Epithelial cell of prostate (primary cell): ENCODE measurements around the gene PARM1.

Experiments used
- DNase-seq: peaks from one replicate; pipeline ENCODE4 v3.0.0-alpha.2; 2011; ENCODE audit warnings: low read depth, low spot score
- H3K27ac ChIP-seq: fragments of 450-650 bp; 2 replicates; pipeline ENCODE4 v1.5.1; 2017; ENCODE audit warnings: mild to moderate bottlenecking

Gene PARM1

DNA sequence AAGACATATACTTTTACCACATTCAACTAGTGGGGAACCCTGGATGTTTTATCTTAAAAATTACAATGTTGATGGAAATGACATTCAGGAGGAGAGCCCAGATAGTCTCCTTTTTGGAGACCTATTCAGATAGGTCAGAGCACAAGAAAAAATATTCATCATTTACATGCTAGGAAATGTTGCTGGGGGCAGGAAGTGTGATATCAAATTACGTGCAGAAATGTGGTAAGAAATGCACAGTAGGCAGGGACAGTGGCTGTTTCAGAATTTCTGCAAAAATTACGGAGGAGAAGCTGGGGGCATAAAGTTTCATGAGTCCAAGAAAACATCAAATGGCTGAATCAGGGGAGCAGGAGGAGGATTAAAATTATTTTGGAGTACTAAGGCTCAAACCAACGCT, 8.2 kb downstream of the PARM1 start:
- H3K27ac ChIP-seq: no peak overlapping the region
- DNase-seq: no peak

DNA sequence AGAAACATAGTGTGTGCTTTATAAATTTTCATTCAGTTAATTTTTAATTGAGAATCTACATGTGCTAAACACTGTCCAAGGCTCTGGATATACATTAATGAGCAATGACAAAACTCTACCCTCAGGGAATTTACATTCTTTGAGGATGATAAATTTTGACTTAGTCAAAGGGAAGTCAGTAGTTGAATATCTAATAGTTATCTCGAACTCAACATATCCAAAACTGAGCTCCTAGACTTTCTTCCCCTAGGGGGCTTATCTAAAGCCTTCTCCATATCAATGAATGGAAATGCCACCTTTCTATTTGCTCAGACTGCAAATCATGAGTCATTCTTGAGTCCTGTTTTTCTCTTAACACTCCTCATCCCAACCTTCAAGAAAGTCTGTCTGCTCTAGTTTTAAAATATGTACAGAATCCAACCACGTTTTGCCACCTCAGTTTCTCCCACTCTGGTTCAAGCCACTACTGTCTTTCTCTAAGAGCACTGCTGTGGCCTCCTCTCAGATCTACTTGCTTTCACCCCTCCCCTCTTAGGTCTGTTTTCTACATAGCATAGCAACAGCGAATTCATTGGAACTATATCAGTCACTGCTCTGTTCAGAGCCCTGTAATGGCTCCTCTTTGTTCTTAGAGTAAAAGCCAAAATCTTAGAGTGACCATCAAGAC, 9.5 kb downstream of the PARM1 start:
- no peak for DNase-seq
- no peak overlapping the region for H3K27ac ChIP-seq

DNA sequence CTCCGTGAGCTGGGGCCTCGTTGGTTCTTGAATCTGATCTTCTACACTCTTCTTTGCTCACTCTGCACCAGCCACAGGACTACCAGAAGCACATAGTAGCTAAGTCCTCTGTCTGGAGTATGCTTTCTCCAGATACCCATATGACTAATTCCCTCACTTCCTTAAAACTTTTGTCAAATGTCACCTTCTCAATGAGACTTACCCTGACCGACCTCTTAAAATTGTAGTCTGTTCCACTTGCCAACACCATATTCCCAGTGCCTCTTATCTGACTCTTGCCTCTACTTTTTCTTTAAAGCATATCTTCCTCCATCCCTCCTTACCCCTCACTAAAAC, 10.0 kb downstream of the PARM1 start:
- no peak overlapping the region for H3K27ac ChIP-seq
- DNase-seq: no peak

DNA sequence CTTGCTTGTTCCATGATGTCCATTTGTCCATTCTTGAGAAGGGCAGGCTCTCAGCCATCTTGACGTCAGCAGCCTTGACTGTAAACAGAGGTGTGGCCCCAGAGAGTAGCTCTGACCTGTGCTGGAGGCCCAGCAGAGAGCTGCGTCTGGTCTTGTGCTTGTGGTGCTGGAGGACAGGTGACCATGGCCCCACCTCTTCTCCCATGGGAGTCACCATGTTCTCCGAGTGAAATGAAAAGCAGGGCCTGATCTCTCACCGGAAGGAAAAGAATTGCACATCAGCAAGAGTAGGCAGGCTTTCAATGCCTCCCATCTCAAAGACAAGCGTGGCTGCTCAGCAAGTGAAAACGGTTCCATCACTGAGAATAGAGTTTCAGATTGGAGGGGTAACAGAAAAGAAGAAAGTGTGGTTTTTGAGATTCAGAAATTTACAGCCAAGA, 11.5 kb downstream of the PARM1 start:
- no peak overlapping the region for H3K27ac ChIP-seq
- no peak for DNase-seq

DNA sequence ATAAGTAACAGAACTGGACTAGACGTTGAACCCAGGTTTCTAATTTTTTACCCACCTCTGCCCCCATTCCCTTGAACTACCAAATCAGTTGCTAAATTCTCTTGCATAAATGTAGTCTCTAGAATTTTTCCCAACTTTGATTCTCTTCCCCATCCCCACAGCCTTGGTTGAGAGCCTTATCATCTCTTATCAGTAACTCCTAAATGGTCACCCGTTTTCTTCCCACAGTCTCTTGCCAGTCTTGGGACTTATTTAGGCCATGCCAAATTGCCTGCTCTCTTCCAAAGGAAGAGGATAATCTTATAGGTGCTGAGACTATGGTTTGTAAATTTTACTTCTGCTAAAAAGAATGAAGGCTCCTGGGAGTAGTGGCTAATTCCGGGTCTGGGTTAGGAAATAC, 13.3 kb downstream of the PARM1 start:
- H3K27ac ChIP-seq: no peak overlapping the region
- no peak for DNase-seq

DNA sequence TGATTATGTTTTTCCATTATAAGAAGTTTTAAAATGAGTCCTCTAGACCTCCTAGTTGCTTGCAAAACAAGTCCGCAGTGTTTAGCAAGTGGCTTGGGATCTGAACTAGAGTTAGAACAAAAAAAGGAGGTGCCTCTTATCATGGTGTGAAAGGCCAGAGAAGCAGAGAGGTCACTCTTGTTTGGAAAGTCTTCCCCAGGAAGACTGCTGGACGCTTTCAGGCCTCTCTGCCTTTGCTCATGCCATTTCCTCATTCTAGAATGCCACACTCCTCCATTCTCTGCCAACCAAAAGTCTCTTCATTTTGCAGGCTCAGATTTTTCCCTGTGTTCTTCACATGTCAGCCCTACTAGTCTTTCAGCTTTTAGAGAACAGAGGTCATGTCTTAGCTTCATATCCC, 14.9 kb downstream of the PARM1 start:
- H3K27ac ChIP-seq: no peak overlapping the region

DNA sequence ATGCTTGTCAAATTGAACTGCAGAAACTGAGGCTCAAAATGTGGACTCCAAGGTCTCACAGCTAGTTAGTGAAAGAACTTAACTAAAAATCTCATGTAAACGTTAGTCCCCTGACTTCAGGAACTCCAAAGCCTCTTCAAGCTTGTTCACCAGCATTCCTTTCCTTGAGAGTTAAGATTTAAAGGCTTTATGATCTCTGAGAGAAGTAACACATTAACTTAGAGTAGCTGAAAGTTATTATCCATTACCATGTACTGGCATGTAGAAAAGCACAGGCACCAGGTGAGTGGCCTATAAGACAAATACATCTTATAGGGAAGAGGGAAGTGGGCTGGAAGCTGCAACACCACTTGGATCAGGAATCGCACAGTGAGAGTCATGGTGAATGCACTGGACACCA, 15.3 kb downstream of the PARM1 start:
- no peak for DNase-seq
- H3K27ac ChIP-seq: no peak overlapping the region

More for the DNA sequence above, 14.9 kb downstream of the PARM1 start:
- DNase-seq: no peak

DNA sequence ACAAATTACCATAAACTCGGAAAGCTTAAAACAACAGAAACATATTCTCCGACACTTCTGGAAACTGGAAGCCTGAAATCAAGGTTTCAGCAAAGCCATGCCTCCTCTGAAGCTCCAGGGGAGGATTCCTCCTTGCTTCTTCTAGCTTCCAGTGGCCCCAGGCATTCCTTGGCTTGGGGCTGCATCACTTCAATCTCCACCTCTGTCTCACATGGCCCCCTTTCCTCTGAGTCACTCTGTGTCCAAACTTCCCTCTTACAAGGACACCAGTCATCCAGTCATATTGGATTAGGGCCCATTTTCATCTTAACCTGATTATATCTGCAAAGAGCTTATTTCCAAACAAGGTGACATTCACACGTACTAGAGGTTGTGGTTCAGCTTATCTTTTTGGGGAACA, 17.3 kb downstream of the PARM1 start:
- no peak overlapping the region for H3K27ac ChIP-seq
- DNase-seq: no peak

DNA sequence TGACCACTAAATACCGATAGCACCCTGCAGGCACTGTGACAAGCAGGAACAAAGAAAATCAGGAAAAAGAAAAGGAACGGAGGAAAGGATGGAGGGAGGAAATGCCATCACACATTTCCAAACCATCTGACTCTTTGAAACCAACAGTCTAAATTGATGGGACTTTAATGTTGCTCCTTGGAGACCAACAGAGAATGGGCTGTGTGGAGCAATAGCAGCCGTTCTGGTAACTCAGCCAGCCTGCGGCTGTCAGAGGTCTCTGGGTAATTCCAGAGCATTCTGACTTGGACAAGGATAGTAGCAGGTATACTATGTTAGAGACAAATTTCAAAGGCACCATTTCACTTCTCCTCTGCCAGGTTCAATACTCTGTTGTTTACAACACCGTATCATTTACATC, 18.0 kb downstream of the PARM1 start:
- DNase-seq: no peak
- H3K27ac ChIP-seq: no peak overlapping the region

DNA sequence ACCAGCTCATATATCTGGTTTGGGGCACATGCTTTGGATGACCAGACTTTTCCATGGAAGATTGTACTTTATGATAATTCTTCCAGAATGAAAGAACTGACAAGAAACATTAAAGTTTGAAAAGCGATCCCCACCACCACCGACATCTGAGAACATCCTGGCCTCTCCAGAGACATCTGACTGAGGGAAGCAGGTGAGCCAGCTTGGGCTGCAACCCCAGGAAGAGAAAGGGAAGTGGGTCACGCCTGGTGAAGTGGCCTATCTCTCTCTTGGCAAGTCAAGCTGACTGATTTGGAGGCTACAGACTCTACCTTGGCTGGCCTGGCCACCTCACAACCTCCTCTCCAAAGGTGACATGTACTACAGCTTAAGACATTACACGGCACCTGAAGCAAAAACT, 20.7 kb downstream of the PARM1 start:
- DNase-seq: no peak
- H3K27ac ChIP-seq: no peak overlapping the region

DNA sequence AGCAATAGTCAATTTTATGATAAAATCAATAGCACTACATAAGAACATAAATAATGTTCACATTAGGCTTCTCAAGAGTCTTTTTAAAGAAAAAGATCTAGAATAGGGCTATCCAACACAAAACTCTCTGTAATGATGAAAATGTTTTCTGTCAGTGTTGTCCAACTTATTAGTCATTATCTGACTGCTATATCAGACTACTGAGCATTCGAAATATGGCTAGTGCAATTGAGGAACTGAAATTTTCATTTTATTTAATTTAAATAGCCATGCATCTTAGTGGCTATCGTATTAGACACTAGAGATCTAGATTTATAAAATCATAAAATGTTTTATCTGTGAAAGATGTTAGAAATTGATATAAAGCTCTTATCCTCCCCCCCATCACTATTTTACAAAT, 26.0 kb downstream of the PARM1 start:
- no peak for DNase-seq
- no peak overlapping the region for H3K27ac ChIP-seq

DNA sequence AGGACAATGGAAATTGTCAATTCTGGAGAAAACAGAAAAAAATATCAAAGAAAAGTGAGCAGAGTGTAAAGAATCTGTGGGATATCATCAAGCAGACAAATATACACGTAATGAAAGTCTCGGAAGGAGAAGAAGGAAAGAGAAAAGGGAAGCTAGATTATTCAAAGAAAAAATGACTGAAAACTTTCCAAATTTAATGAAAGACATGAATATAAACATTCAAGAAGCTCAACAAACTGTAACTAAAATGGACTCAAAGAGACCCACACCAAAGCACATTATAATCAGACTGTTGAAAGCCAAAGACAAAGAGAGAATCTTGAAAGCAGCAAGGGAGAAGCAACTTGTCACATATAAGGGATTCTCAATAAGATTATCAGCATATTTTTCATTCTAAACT, 28.3 kb downstream of the PARM1 start:
- DNase-seq: no peak
- no peak overlapping the region for H3K27ac ChIP-seq

DNA sequence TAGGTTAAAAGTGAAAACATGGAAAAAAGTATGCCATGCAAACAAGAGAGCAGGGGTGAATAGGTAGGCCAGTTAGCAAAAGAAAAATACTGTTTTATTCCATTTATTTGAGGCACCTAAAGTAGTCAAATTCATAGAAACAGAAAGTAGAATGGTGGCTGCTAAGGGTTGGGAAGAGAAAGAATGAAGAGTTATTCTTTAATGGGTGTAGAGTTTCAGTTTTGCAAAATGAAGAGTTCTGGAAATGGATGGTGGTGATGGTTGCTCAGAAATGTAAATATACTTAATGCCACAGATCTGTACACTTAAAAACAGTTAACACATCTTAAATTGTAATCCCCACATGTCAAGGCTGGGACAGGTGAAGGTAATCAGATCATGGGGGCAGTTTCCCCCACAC, 29.7 kb downstream of the PARM1 start:
- H3K27ac ChIP-seq: no peak overlapping the region
- DNase-seq: no peak

DNA sequence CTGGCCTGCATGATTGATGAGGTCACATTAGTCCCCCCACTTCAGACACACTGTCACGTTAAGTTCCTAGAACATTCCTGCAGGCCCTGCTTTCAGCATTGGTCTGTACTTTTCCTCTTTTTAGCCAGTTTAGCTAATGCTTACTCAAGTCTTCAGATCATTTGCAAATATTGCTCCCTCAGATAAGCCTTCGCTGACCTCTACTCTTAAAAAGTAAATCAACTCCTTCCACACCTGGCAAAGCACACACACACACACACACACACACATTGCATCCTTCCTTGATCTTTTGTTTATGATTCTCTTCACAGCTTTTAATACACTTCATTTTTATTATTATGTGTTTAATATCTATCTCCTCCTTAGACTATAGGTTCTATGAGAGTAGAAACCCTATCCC, 31.4 kb downstream of the PARM1 start:
- no peak for DNase-seq

DNA sequence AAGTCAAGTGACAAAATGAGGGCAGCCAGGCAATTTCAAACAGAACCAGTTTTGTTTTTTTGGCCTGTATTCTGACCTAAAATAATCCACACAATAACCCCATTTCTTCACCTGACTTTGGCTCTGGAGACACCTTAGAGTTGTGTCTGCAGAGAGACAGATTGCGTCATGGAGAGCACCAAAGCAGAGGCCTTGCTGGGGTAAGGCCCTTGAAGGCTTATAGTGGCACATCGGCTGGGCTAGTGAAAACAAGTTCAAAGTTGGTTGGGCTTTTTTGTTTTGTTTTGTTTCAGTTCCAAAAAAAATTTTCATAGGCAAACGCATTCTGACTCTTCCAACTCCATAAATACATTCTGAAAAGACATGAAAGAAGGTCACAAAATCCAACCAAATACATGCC, 34.4 kb downstream of the PARM1 start:
- H3K27ac ChIP-seq: no peak overlapping the region

More for the DNA sequence above, 31.4 kb downstream of the PARM1 start:
- H3K27ac ChIP-seq: no peak overlapping the region

DNA sequence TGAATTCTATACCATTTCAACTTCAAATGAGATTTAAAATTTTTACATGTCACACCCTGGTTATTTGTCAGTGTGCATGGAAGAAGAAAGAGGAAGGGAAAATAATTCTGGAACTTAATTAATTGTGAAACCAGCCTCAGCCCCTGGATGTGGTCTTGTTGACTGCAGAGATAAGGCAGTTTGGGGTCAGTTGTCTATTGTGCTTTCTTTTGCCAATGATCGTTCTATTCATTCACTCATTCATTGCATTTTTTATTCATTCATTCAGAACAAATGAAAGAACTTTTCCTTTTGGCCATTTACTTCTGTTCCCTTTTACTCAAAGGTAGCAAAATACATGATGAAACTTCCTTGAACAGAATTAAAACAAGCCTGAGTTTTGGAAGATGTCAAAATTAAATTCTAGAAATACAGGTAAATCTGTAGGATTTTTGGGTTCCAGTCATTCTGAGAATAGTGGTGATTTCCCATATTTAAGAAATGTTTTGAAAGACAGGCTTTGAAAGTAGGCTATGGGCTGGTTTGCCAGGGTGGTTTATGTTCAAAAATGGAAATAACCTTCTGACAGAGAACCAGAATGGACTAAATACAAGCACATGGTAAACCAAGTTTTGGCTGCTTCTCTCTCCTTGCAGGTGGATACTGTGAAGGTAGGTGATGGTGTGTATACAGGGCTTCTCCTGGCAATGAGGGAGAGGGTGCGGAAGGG, 35.7 kb downstream of the PARM1 start:
- H3K27ac ChIP-seq: no peak overlapping the region
- DNase-seq: no peak

More for the DNA sequence above, 34.4 kb downstream of the PARM1 start:
- no peak for DNase-seq

DNA sequence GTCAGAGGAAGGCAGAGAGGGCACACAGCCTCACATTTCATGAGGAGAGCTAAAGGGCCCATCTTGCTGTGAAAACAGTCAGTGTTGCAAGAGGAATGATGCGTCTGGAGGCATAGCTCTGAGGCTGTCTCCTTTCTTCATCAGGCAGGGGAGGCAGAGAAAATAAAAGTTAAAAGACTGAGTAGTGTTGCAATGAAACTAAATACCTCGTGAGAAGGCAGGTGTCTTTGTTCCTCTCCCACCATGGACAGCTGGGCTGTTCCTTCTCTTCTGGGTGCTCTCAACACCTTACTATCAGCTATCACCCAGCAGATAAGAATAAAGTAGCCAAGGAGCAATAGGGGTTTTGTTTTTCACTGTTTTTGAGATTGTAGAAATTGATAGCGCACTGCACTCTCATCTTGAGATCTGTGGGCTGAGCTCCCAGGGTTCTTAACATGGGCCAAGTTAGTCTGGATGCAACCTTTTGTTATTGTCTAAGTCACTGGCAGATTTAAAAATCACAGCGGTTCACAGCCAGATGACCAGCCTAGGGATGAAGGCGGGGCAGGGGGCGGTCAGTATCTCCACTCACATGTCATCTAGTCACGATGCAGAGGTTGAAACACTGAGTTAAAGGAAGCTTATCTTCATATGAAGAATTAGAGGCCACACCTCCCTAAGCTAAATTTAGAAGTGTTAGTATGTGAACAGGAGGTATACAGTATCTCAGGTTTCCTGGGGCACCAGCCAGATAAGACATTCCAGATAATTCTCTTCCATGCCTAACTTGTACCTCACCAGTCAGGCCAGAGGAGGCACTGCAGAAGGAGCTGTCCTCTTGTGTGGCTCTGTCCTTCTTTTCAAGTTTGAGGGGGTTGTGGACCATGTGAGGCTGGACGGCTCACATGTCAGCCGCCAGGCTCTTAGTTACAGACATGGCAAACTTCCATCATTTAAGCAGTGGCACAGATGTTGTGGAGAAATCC, 36.9 kb downstream of the PARM1 start:
- no peak overlapping the region for H3K27ac ChIP-seq
- DNase-seq: no peak

DNA sequence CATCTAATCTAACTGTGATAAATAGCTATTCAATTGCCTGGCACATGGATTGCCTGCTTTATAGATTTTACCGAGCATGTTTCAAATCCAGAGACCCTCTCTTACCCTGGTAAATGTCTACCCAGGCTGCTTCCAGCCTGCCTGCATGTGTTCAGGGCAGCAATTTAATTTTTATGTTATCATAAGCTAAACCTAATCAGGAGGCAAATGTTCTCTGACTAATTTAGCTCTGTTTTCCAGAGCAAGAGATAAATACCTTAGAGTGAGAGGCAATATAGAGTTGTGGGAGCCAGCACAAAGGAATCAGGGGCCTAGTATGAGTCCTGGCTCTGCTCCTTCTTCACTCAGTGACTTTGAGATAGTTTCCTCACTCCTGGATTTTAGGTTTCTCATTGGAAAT, 37.7 kb downstream of the PARM1 start:
- DNase-seq: no peak
- no peak overlapping the region for H3K27ac ChIP-seq

DNA sequence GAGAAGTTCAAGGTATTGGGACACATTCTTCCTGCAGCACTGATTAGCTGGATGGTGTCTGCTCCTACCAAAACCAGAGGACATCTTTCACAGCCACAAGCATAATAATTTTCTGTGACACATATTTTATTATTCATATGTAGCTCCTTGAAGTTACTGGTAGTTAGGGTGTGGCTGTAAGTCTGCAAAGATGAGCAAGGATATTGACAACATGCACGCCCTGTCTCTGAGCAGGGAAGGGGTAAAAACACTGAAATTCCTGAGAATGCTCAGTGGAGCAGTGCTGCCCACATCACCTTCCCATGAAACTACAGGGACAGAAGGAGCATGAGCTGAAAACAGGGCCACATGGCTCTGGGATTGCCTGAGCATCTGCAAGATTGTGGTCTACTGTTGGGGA, 38.9 kb downstream of the PARM1 start:
- DNase-seq: no peak

DNA sequence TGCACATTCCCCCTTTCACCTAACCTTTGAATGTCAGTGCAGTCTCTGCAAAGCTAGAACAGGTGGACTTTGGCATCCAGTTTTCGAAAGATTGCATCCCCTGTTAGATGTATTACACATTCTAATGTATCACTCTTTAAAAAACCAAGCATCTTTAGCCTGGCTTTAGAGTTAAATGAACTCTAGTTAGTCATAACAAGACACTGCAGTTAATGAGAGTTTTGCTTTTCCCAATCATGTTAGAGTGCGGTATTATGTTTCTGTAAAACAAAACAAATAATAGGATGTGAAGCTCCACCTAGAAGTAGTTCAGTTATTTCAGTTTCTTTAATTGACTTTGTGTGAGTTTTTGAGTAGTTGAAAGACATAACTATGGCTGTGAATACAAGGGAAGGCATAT, 42.2 kb downstream of the PARM1 start:
- no peak overlapping the region for H3K27ac ChIP-seq
- no peak for DNase-seq

More for the DNA sequence above, 38.9 kb downstream of the PARM1 start:
- no peak overlapping the region for H3K27ac ChIP-seq
